22Rv1 (cell line): ENCODE results near the gene TGFBR3.

ENCODE experiments used
- H3K27ac ChIP-seq: fragments of 450-650 bp; 2 replicates; pipeline ENCODE4 v1.5.1; 2017
- ZFX ChIP-seq: fragments of 450-650 bp; IDR thresholded peaks from 2 replicates; pipeline ENCODE4 v1.6.1; 2017; ENCODE audit warnings: antibody characterized with exemption, borderline replicate concordance
- TF ChIP-seq, protein P1 (sequence below): fragments of 450-650 bp; IDR thresholded peaks from 2 replicates; pipeline ENCODE4 v1.5.1; 2017; ENCODE audit warnings: mild to moderate bottlenecking

TGFBR3 gene

GRCh38 chr1:91784191-91784590 is 101.8 kb downstream of the TGFBR3 start:
- TF ChIP-seq ZFX = no peak
- TF ChIP-seq, protein P1, sequence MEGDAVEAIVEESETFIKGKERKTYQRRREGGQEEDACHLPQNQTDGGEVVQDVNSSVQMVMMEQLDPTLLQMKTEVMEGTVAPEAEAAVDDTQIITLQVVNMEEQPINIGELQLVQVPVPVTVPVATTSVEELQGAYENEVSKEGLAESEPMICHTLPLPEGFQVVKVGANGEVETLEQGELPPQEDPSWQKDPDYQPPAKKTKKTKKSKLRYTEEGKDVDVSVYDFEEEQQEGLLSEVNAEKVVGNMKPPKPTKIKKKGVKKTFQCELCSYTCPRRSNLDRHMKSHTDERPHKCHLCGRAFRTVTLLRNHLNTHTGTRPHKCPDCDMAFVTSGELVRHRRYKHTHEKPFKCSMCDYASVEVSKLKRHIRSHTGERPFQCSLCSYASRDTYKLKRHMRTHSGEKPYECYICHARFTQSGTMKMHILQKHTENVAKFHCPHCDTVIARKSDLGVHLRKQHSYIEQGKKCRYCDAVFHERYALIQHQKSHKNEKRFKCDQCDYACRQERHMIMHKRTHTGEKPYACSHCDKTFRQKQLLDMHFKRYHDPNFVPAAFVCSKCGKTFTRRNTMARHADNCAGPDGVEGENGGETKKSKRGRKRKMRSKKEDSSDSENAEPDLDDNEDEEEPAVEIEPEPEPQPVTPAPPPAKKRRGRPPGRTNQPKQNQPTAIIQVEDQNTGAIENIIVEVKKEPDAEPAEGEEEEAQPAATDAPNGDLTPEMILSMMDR = no peak
- no peak overlapping the region for H3K27ac ChIP-seq

GRCh38 chr1:91783423-91784170 is 102.4 kb downstream of the TGFBR3 start:
- TF ChIP-seq, protein P1 = no peak
- no peak for TF ChIP-seq ZFX
- no peak overlapping the region for H3K27ac ChIP-seq

- H3K27ac ChIP-seq = no peak overlapping the region
- TF ChIP-seq, protein P1 = no peak
- TF ChIP-seq ZFX = no peak
Measured at GRCh38 chr1:91781901-91782622, 103.9 kb downstream of the TGFBR3 start.

DNA sequence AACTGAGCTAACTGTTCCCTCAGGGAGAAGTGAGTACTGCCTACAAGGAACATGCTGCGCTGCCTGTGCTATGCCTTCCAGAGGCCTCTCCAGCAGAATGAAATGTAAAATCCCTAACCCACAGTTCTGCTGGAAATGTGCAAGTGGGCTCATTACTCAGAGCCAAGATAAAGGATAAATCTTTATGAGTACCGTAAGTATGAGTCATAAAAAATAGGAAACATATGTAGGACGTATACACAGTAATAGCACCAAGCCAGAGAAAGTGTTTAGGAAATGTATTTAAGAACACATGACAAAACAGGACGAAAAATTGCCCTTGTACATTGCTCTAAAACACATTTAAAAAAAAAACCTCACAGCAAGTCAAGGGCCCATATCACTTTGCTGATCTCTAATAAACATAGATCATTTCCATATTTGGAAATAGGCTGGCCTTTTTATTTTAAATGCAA is 104.6 kb downstream of the TGFBR3 start:
- no peak for TF ChIP-seq ZFX
- TF ChIP-seq, protein P1 = no peak
- no peak overlapping the region for H3K27ac ChIP-seq

DNA sequence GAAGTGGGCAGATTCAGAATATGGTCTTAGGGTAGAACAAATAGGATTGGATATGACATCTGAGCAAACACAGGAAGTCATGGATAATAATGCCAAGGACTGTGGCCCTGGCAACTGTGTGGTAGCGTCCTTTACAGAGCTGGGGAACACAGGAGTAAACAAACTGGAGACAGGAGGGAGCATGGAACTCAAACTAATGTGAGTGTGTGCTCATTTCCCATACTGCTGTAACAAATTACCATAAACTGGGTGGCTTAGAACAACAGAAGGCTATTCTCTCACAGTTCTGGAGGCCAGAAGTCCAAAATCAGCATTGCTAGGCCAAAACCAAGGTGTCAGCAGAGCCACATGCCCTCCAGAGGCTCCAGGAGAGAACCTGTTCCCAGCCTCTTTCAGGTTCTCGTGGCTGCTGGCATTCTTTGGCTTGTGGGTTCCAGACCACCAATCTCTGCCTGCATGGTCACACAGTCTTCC is 106.4 kb downstream of the TGFBR3 start:
- no peak overlapping the region for H3K27ac ChIP-seq
- TF ChIP-seq ZFX = no peak
- TF ChIP-seq, protein P1 = no peak

GRCh38 chr1:91778964-91779363 is 107.0 kb downstream of the TGFBR3 start:
- H3K27ac ChIP-seq = no peak overlapping the region
- TF ChIP-seq, protein P1 = no peak
- TF ChIP-seq ZFX = no peak

DNA sequence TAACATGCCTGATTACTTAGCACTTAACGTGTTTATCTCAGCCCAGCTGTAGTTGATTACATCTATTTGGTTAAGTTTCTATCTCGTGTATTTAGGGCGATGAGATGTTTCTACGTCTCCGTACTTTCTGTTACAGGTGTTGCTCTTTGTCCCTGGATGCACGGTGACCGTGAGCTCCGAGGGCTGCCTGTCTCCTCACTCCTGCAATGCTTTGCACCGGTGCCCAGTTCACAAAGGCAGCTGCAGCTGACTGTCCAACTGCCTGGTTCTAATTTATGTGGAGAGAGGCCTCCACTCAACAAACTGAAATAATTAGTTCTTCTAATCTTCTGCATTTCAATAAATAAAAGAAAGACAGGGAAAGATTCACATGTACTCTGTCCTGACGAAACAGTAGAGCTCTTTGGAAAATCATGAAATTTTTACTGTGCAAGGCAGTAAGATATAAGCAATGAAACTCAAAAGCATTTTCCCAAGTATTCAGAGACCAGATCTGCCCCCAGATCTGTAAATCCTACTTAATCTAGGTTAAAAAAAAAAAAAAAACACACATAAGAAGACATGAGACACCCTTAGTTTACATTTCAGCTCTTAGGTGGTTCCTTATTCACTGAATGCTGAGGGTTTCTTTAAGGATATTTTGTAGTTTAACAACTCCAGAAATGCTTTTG is 108.2 kb downstream of the TGFBR3 start:
- H3K27ac ChIP-seq = no peak overlapping the region
- no peak for TF ChIP-seq ZFX
- TF ChIP-seq, protein P1 = no peak
